A549 treated with AZD9567 at 1 μM for 4 hours (cell line): ENCODE results near the gene DGKZ. TPM values are rescaled to one million over a fixed set of nuclear protein-coding genes. Genes with fewer than 3 reads are reported as not detected.

Experiments used
- total RNA-seq: library from RNA; stranded (reverse); fragments of 200-300 nt; extraction: Qiagen RNA extraction; gene quantifications from 5 replicates; pipeline ENCODE4 v1.2.3, GENCODE V29; 2022; ENCODE audit not compliant: insufficient read depth

Gene DGKZ, protein sequence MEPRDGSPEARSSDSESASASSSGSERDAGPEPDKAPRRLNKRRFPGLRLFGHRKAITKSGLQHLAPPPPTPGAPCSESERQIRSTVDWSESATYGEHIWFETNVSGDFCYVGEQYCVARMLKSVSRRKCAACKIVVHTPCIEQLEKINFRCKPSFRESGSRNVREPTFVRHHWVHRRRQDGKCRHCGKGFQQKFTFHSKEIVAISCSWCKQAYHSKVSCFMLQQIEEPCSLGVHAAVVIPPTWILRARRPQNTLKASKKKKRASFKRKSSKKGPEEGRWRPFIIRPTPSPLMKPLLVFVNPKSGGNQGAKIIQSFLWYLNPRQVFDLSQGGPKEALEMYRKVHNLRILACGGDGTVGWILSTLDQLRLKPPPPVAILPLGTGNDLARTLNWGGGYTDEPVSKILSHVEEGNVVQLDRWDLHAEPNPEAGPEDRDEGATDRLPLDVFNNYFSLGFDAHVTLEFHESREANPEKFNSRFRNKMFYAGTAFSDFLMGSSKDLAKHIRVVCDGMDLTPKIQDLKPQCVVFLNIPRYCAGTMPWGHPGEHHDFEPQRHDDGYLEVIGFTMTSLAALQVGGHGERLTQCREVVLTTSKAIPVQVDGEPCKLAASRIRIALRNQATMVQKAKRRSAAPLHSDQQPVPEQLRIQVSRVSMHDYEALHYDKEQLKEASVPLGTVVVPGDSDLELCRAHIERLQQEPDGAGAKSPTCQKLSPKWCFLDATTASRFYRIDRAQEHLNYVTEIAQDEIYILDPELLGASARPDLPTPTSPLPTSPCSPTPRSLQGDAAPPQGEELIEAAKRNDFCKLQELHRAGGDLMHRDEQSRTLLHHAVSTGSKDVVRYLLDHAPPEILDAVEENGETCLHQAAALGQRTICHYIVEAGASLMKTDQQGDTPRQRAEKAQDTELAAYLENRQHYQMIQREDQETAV
- 34.8 to 53.0 TPM (median 51.7 TPM) in 5 replicates for total RNA-seq

DNA sequence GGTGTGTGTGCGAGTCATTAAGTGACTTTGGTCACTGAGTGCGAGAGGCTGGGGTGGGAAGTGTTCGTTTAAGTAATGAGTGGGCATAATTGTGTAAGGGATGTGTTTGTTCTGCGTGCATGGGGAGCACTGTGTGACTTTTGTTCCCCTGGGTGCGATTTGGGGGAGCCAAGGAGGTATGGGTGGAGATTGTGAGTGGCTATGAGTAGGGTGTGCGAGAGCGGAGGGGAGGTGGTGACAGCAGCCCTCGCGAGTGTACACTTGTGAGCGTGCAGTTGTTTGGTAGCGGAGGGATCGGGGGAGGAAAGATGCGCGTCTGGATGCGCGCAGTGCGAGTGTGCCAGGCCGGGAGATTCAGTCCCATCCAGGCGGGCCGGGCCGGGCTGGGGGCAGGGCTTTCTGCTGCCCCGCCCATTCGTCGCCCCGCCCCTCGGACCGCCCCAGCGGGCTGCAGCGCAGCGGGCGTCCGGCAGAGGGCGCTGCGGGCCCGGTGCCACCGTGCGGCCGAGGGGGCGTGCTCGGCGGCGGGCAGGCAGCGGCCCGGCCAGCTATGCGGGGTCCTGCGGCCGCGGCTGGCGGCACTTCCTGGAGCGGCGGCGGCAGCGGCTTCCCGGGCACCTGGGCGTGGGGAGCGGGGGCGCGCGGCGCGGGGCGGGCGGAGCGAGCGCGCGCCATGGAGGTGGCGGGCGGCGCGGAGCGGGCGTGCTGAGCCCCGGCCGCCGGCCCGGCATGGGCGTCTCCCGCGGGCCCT lies at the start of gene DGKZ:
Gene DGKZ, plus strand, starts transcription at position 578 of the 751 bp plus-strand sequence. CDS start 197 bp downstream, outside the sequence.

DNA sequence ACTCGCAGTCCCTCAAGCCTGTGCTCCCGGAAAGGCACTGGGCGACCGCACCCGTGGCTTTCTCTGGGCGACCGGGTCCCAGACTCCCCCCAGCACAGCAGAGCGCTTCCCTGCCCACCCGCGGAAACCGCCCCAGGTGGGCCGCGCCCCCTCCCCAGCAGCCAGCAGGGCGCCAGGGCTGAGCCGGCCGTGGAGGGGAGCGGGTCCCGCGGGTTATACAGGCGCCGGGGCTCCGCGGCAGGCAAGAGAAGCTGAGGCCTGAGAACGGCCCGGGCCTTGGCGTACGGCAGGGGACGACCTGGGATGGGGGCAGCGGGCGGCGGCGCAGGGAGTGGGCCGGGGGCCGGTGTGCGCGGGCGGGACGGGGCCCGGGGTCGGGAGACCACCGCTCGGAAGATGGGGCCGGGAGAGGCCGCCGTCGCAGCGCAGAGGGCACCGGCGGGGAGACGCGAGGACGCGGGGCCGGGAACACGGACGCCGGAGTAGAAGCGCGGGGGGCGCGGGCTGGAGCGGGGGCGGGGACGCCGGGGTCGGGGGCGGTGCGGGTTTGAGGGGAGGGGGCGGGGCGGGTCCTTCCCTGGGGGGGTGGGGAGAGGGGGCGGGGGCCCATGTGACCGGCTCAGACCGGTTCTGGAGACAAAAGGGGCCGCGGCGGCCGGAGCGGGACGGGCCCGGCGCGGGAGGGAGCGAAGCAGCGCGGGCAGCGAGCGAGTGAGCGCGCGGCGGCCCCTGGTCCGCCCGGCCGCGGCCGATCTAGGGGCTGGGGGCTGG lies 34.0 kb downstream of the DGKZ start, which contains the start of gene MDK:
Gene MDK, plus strand, starts transcription at position 622 of the 771 bp plus-strand sequence. CDS start 389 bp downstream, outside the sequence.

DNA sequence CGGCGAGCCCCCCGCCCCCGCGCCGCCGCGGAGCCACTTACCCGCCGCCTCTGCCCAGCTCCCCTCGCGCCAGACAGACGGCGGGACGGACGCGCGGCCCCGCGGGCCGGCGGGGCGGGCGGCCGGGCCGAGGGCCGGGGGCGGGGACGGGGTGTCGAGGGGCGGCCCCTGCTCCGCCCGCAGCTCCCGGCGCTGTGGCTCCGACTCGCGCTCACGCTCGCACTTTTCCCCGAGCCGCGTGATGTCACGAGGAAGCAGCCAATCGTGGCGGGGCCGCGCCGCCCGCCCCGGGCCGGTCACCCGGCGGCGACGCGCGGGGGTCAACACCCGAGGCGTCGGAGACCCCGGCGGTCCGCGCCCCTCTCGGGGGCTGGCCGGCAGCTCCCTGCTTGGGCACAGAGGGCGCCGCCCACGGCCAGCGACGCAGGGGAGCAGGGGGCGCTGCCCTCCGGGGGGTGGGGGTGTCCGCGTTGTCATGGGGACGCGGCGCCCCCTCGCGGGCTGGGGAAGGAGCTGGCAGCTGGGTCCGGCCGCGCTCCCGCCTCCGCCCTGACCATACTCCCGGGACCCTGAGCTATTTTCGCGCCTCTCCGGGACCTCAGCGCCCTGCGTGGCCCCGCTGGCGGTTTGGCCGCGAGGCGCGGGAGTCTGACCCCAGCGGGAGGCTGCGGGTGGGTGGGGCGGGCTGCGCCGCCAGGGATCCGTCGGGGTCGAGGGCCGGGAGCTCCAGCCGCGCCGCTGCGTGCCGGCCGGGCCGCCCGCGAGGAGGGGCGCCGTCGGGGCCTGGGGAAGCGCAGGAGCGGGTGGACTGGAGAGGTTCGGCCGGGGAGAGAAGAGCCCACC lies 44.5 kb downstream of the DGKZ start, which contains the start of gene CHRM4:
Gene CHRM4, minus strand, starts transcription at position 199 of the 843 bp plus-strand sequence. CDS start 5,219 bp downstream, outside the sequence.

Other genes with a start within 250 kb of the DGKZ start
- 7.5 to 10.5 TPM (median 10.2 TPM) in 5 replicates for gene PHF21A, start 226.0 kb upstream of the DGKZ start, total RNA-seq
- gene CREB3L1, start 69.8 kb upstream of the DGKZ start, total RNA-seq: 2.9 to 6.3 TPM (median 3.3 TPM) in 5 replicates
- gene MDK, start 34.2 kb downstream of the DGKZ start, total RNA-seq: 18.1 to 24.5 TPM (median 18.9 TPM) in 5 replicates
- 0.45 to 1.4 TPM (median 0.63 TPM) in 5 replicates for gene CHRM4, start 44.3 kb downstream of the DGKZ start, total RNA-seq
- 15.8 to 29.3 TPM (median 16.3 TPM) in 5 replicates for gene AMBRA1, start 246.6 kb downstream of the DGKZ start, total RNA-seq